HG03469 (cell line): ENCODE data around the gene CNN3.

Source experiments
- ATAC-seq: cut with Tn5 transposase; IDR thresholded peaks from one replicate; pipeline ENCODE4 v1.9.1; 2021; ENCODE audit warnings: mild to moderate bottlenecking, moderate library complexity, moderate number of reproducible peaks; ENCODE audit not compliant: unreplicated experiment

CNN3 gene

GRCh38 chr1:94925004-94925403 lies 1.9 kb downstream of the CNN3 start:
- ATAC-seq: no peak

- ATAC-seq: no peak
Measured at GRCh38 chr1:94922761-94923331, 4.1 kb downstream of the CNN3 start.

GRCh38 chr1:94921977-94922376 lies 4.9 kb downstream of the CNN3 start:
- no peak for ATAC-seq

GRCh38 chr1:94920061-94920460 lies 6.8 kb downstream of the CNN3 start:
- ATAC-seq: no peak

- ATAC-seq: no peak
Measured at GRCh38 chr1:94919241-94920030, 7.5 kb downstream of the CNN3 start.

- ATAC-seq: no peak
Measured at GRCh38 chr1:94917251-94917650, 9.7 kb downstream of the CNN3 start.

GRCh38 chr1:94912263-94913184 lies 14.4 kb downstream of the CNN3 start:
- ATAC-seq: no peak

- no peak for ATAC-seq
Measured at GRCh38 chr1:94909486-94909885, 17.4 kb downstream of the CNN3 start.

GRCh38 chr1:94908965-94909364 lies 17.9 kb downstream of the CNN3 start:
- no peak for ATAC-seq

GRCh38 chr1:94908190-94908589 lies 18.7 kb downstream of the CNN3 start:
- no peak for ATAC-seq

GRCh38 chr1:94907136-94907535 lies 19.8 kb downstream of the CNN3 start:
- ATAC-seq: no peak

GRCh38 chr1:94906382-94906781 lies 20.5 kb downstream of the CNN3 start:
- ATAC-seq: no peak

GRCh38 chr1:94905207-94905606 lies 21.7 kb downstream of the CNN3 start:
- no peak for ATAC-seq

- no peak for ATAC-seq
Measured at GRCh38 chr1:94903280-94904009, 23.5 kb downstream of the CNN3 start.

GRCh38 chr1:94901841-94902240 lies 25.1 kb downstream of the CNN3 start:
- ATAC-seq: no peak

- ATAC-seq: no peak
Measured at GRCh38 chr1:94899756-94900155, 27.2 kb downstream of the CNN3 start.

- no peak for ATAC-seq
Measured at GRCh38 chr1:94898491-94899385, 28.2 kb downstream of the CNN3 start.

- no peak for ATAC-seq
Measured at GRCh38 chr1:94895518-94895917, 31.4 kb downstream of the CNN3 start.

- ATAC-seq: no peak
Measured at GRCh38 chr1:94894630-94895029, 32.3 kb downstream of the CNN3 start.
